H1 (cell line): Measurements from ENCODE around the gene EGFR. TPM values are rescaled to one million over a fixed set of nuclear protein-coding genes. Genes with fewer than 3 reads are reported as not detected.

ENCODE experiments used
- CTCF ChIA-PET: fragments of 300-600 bp; sonication (Branson Sonifier 250); formaldehyde crosslinking; loops from one replicate; lab custom pipeline; 2021; ENCODE audit not compliant: partially characterized antibody; lab: Charles Lee
- POLR2A ChIA-PET: fragments of 300-600 bp; sonication (Branson Sonifier 250); formaldehyde crosslinking; loops from one replicate; lab custom pipeline; 2021; ENCODE audit warnings: inconsistent platforms; ENCODE audit not compliant: partially characterized antibody; lab: Charles Lee
- DNase-seq, 2 experiments: peaks; one replicate each; pipeline versions ENCODE4 v3.0.0 to v3.0.0-alpha.2; 2010 to 2022; ENCODE audit warnings: low spot score in 2 of 2, low read depth in 1 of 2, mixed read lengths in 1 of 2
- FAIRE-seq: peaks from 2 replicates; lab custom pipeline; 2011; peaks lifted over from hg19 to GRCh38; lab: Jason Lieb, UNC
- H2AFZ ChIP-seq: 2 replicates; pipeline ENCODE4 v1.8.1; 2012; ENCODE audit warnings: low read length, inconsistent platforms
- H2AK5ac ChIP-seq: 2 replicates; pipeline ENCODE4 v1.6.1; 2013; ENCODE audit warnings: low read depth, low read length
- H2BK120ac ChIP-seq: replicated peaks from 2 replicates; pipeline ENCODE3; 2013; ENCODE audit warnings: low read depth, low read length, inconsistent platforms
- H2BK12ac ChIP-seq: 2 replicates; pipeline ENCODE4 v1.6.1; 2013; ENCODE audit warnings: low read depth, low read length
- H2BK15ac ChIP-seq: 2 replicates; pipeline ENCODE4 v1.6.1; 2013; ENCODE audit warnings: low read length
- H2BK20ac ChIP-seq: 2 replicates; pipeline ENCODE4 v1.6.1; 2013; ENCODE audit warnings: low read length
- H2BK5ac ChIP-seq: 2 replicates; pipeline ENCODE4 v1.6.1; 2013; ENCODE audit warnings: low read depth, low read length
- H3K14ac ChIP-seq: 2 replicates; pipeline ENCODE4 v1.6.1; 2013; ENCODE audit warnings: inconsistent platforms; ENCODE audit not compliant: insufficient read length
- H3K18ac ChIP-seq: 2 replicates; pipeline ENCODE4 v1.6.1; 2013; ENCODE audit warnings: low read length; ENCODE audit errors: extremely low read depth
- H3K23ac ChIP-seq: 2 replicates; pipeline ENCODE4 v1.6.1; 2013; ENCODE audit warnings: inconsistent platforms; ENCODE audit not compliant: insufficient read length
- H3K23me2 ChIP-seq: 2 replicates; pipeline ENCODE4 v1.6.1; 2013; ENCODE audit warnings: low read depth, low read length
- H3K27ac ChIP-seq: 2 replicates; pipeline ENCODE4 v1.6.1; 2011; ENCODE audit warnings: low read depth, low read length, inconsistent platforms
- H3K27me3 ChIP-seq, 4 experiments: replicated peaks in 1 of 4; 1 replicate in 1 of 4; 2 replicates in 3 of 4; pipeline versions ENCODE4 v1.6.1 to v1.8.1; 2011 to 2013; ENCODE audit warnings: low read length in 3 of 4, mild to moderate bottlenecking in 3 of 4, inconsistent platforms in 2 of 4, mixed read lengths in 2 of 4, moderate library complexity in 1 of 4; ENCODE audit not compliant: control insufficient read depth in 3 of 4, insufficient read depth in 3 of 4; ENCODE audit errors: extremely low read depth in 1 of 4
- H3K36me3 ChIP-seq, 4 experiments: 2 replicates each; pipeline versions ENCODE4 v1.6.1 to v1.8.1; 2011 to 2013; ENCODE audit warnings: mild to moderate bottlenecking in 4 of 4, low read length in 3 of 4, moderate library complexity in 2 of 4, control low read depth in 1 of 4, inconsistent platforms in 1 of 4; ENCODE audit not compliant: insufficient read depth in 4 of 4, control insufficient read depth in 2 of 4
- H3K4ac ChIP-seq: replicated peaks from 2 replicates; pipeline ENCODE3; 2013; ENCODE audit warnings: low read length, low read depth, mixed read lengths, inconsistent platforms; ENCODE audit not compliant: insufficient read length
- H3K4me1 ChIP-seq, 4 experiments: replicated peaks in 1 of 4; 1 replicate in 1 of 4; 2 replicates in 3 of 4; pipeline versions ENCODE4 v1.6.1 to v1.8.1; 2011 to 2013; ENCODE audit warnings: low read length in 3 of 4, inconsistent platforms in 2 of 4, mixed read lengths in 1 of 4; ENCODE audit not compliant: insufficient read depth in 4 of 4, control insufficient read depth in 3 of 4
- H3K4me2 ChIP-seq, 2 experiments: 2 replicates each; pipeline versions ENCODE4 v1.6.1 to v1.8.1; 2011 to 2013; ENCODE audit warnings: low read depth in 2 of 2, low read length in 2 of 2, control low read depth in 1 of 2, inconsistent platforms in 1 of 2, mild to moderate bottlenecking in 1 of 2; ENCODE audit not compliant: insufficient read depth in 1 of 2
- H3K4me3 ChIP-seq, 4 experiments: fragments of 200-600, 300-600 bp in 1 of 4; sonication (generic), shearing (Covaris generic), sonication (Bioruptor Twin) in 1 of 4; 2 replicates each; pipeline versions ENCODE4 v1.5.1 to v1.8.1; 2011 to 2016; ENCODE audit warnings: low read length in 4 of 4, low read depth in 3 of 4, control low read depth in 2 of 4, inconsistent platforms in 2 of 4, mild to moderate bottlenecking in 2 of 4, mixed read lengths in 1 of 4, moderate library complexity in 1 of 4; ENCODE audit not compliant: insufficient read depth in 2 of 4; ENCODE audit errors: extremely low read depth in 1 of 4
- H3K56ac ChIP-seq: replicated peaks from 2 replicates; pipeline ENCODE3; 2013; ENCODE audit warnings: low read depth, mild to moderate bottlenecking, mixed read lengths, low read length, inconsistent platforms; ENCODE audit not compliant: insufficient read length
- H3K79me1 ChIP-seq: 2 replicates; pipeline ENCODE4 v1.6.1; 2013; ENCODE audit warnings: low read depth, low read length, control low read depth
- H3K79me2 ChIP-seq, 2 experiments: 2 replicates each; pipeline versions ENCODE4 v1.6.1 to v1.8.1; 2012 to 2013; ENCODE audit warnings: low read length in 2 of 2, mild to moderate bottlenecking in 2 of 2, inconsistent platforms in 1 of 2; ENCODE audit not compliant: insufficient read depth in 2 of 2, control insufficient read depth in 1 of 2
- H3K9ac ChIP-seq, 4 experiments: replicated peaks in 1 of 4; 1 replicate in 1 of 4; 2 replicates in 3 of 4; pipeline versions ENCODE4 v1.6.1 to v1.8.1; 2011 to 2013; ENCODE audit warnings: low read depth in 3 of 4, low read length in 3 of 4, control low read depth in 2 of 4, mild to moderate bottlenecking in 2 of 4, moderate library complexity in 2 of 4, inconsistent platforms in 1 of 4; ENCODE audit errors: extremely low read depth in 1 of 4
- H3K9me3 ChIP-seq, 2 experiments: 2 replicates each; pipeline versions ENCODE4 v1.6.1 to v1.8.1; 2012 to 2013; ENCODE audit warnings: mild to moderate bottlenecking in 2 of 2, moderate library complexity in 2 of 2, control low read depth in 1 of 2, inconsistent platforms in 1 of 2, low read depth in 1 of 2, low read length in 1 of 2, mixed read lengths in 1 of 2; ENCODE audit not compliant: insufficient read depth in 2 of 2
- H4K20me1 ChIP-seq, 2 experiments: replicated peaks in 1 of 2; 2 replicates each; pipeline versions ENCODE3 to v1.8.1; 2011 to 2013; ENCODE audit warnings: inconsistent platforms in 2 of 2, low read length in 2 of 2, mild to moderate bottlenecking in 1 of 2; ENCODE audit not compliant: insufficient read depth in 2 of 2, control insufficient read depth in 1 of 2
- H4K5ac ChIP-seq: 2 replicates; pipeline ENCODE4 v1.6.1; 2013; ENCODE audit warnings: low read length, low read depth, mixed read lengths, inconsistent platforms; ENCODE audit not compliant: insufficient read length
- H4K8ac ChIP-seq: 2 replicates; pipeline ENCODE4 v1.8.0; 2013; ENCODE audit warnings: mild to moderate bottlenecking, moderate library complexity, low read length, inconsistent platforms; ENCODE audit not compliant: insufficient read depth; ENCODE audit errors: extremely low read depth
- H4K91ac ChIP-seq: replicated peaks from 2 replicates; pipeline ENCODE3; 2013; ENCODE audit warnings: low read length, mixed read lengths, inconsistent platforms; ENCODE audit not compliant: insufficient read length
- CHD2 ChIP-seq: IDR thresholded peaks from 2 replicates; pipeline ENCODE4 v1.6.1; 2012; ENCODE audit warnings: low read length, improper control_type of control experiment
- whole genome bisulfite sequencing, 2 experiments: shearing (Covaris generic) in 1 of 2; methylation state at CpG; one replicate each; pipeline versions ENCODE4 v1.1.6 to v1.1.7; 2013 to 2015; ENCODE audit warnings: low lambda C conversion rate in 2 of 2, mixed read lengths in 2 of 2, inconsistent platforms in 1 of 2, low coverage in 1 of 2, missing lambda C conversion rate in 1 of 2; ENCODE audit not compliant: insufficient replicate concordance in 2 of 2, insufficient coverage in 1 of 2, insufficient read length in 1 of 2; ENCODE audit errors: extremely low coverage in 1 of 2, missing lambda C conversion rate in 1 of 2; 5-methylcytosine and 5-hydroxymethylcytosine counted together
- polyA plus RNA-seq, 7 experiments: library from polyadenylated mRNA; depleted of rRNA in 3 of 7; stranded (reverse) in 5 of 7; unstranded in 2 of 7; fragments of >200 nt in 5 of 7; fragments of 200-250 nt in 2 of 7; gene quantifications; 1 replicate in 5 of 7; 2 replicates in 1 of 7; 4 replicates in 1 of 7; pipeline versions ENCODE4 v1.2.1 to v1.2.3, GENCODE V29; 2011 to 2013; ENCODE audit warnings: missing spikeins in 2 of 7, mixed read lengths in 2 of 7
- total RNA-seq: library from RNA; stranded (reverse); fragmentation: NEBNext Ultra II Directional; extraction: Animal tissue kit (Norgen Biotek cat#: 25700); gene quantifications from 2 replicates; pipeline ENCODE4 v1.2.1, GENCODE V29; 2021

Gene EGFR
- total and polyA plus RNA-seq, 2 of the 8 experiments (the other 6 are each of a cell fraction or from before 2014, with no cell fraction given) = 1.9 to 5.8 TPM

DNA sequence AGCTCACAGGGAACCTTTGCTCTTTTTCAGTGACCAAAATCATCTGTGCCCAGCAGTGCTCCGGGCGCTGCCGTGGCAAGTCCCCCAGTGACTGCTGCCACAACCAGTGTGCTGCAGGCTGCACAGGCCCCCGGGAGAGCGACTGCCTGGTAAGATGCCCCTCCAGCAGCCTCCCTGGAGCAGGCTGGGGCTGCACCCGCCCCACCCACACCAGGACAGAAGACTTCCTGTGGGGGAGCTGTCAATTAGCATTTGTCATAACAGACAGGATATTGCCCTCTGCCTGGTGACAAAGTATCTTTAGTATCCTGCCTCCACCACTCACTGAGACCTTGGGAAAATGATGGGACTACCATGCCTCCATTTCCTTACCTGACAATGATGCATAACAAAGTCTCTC, 133.7 kb downstream of the EGFR start:
- no peak overlapping the region for H2AK5ac ChIP-seq
- ChIA-PET POLR2A (interaction anchor here (1.0 kb wide), 1 partner anchor 10 kb away, joined by 3 read pairs; no protein-coding TSS in a partner anchor), CTCF (interaction anchor here (0.7 to 1.3 kb wide), 2 partner anchors 10 to 102 kb away, joined by 3 to 5 read pairs; no protein-coding TSS in a partner anchor)
- no peak overlapping the region for H3K18ac ChIP-seq
- no peak overlapping the region for H2BK12ac ChIP-seq
- no peaks in the 10 kb centered on the region for H3K9me3 ChIP-seq
- H3K4me1 ChIP-seq = no peaks in the 10 kb centered on the region
- H3K4ac ChIP-seq = no peak overlapping the region
- H2BK15ac ChIP-seq = no peak overlapping the region
- H3K79me2 ChIP-seq = no peaks in the 10 kb centered on the region
- H3K79me1 ChIP-seq = no peaks in the 10 kb centered on the region
- no peak overlapping the region for H4K5ac ChIP-seq
- H2BK20ac ChIP-seq = no peak overlapping the region
- H3K36me3 ChIP-seq = no peaks in the 10 kb centered on the region
- no peak overlapping the region for H2BK5ac ChIP-seq
- H3K56ac ChIP-seq = no peak overlapping the region
- no peaks in the 10 kb centered on the region for H4K20me1 ChIP-seq
- H4K91ac ChIP-seq = no peak overlapping the region
- no peak overlapping the region for H3K27ac ChIP-seq
- no peaks in the 10 kb centered on the region for H3K23me2 ChIP-seq
- H3K27me3 ChIP-seq = no peaks in the 10 kb centered on the region
- FAIRE-seq (no peak), DNase-seq (no peak)
- no peak overlapping the region for H2AFZ ChIP-seq
- no peak overlapping the region for H3K4me3 ChIP-seq
- no peak overlapping the region for H3K9ac ChIP-seq
- peak overlapping the region; percentile 35; the same call in 1 of the 2 replicates for H4K8ac ChIP-seq
- H2BK120ac ChIP-seq = no peak overlapping the region
- H3K4me2 ChIP-seq = no peak overlapping the region
- H3K14ac ChIP-seq = no peak overlapping the region
- H3K23ac ChIP-seq = no peak overlapping the region
- WGBS, 2 experiments = 92% methylated on average over 6 of the region's 6 CpGs; no CpG with 5 or more reads in 1 of the 2 experiments
- no peak for TF ChIP-seq CHD2
